Loucy (cell line): ENCODE data around the gene ZNF384.

Source experiments
- H2AFZ ChIP-seq: fragments of 200-600 bp; sonication (generic); 2 replicates; pipeline ENCODE4 v1.6.0; 2016; ENCODE audit warnings: antibody characterized with exemption, mild to moderate bottlenecking, low read length, moderate library complexity
- H3F3A ChIP-seq: fragments of 200-600 bp; 2 replicates; pipeline ENCODE4 v1.6.0; 2016; ENCODE audit warnings: antibody characterized with exemption, low read depth, mild to moderate bottlenecking
- H3K27me3 ChIP-seq: fragments of 200-600 bp; sonication (generic); 2 replicates; pipeline ENCODE4 v1.6.1; 2014; ENCODE audit warnings: low read length, mild to moderate bottlenecking; ENCODE audit not compliant: insufficient read depth, poor library complexity, severe bottlenecking
- H3K36me3 ChIP-seq: fragments of 200-600 bp; sonication (generic); 2 replicates; pipeline ENCODE4 v1.6.1; 2016; ENCODE audit warnings: low read length; ENCODE audit not compliant: insufficient read depth
- H3K4me1 ChIP-seq: fragments of 200-600 bp; sonication (generic); 2 replicates; pipeline ENCODE4 v1.5.1; 2014; ENCODE audit warnings: low read length, mild to moderate bottlenecking; ENCODE audit not compliant: insufficient read depth, poor library complexity, severe bottlenecking
- H3K4me2 ChIP-seq: fragments of 200-600 bp; sonication (generic); 2 replicates; pipeline ENCODE4 v1.6.0; 2014; ENCODE audit warnings: antibody characterized with exemption, low read length, low read depth, mild to moderate bottlenecking; ENCODE audit not compliant: poor library complexity, severe bottlenecking
- H3K4me3 ChIP-seq: fragments of 200-600 bp; sonication (generic); 2 replicates; pipeline ENCODE4 v1.5.1; 2014; ENCODE audit warnings: low read length, mild to moderate bottlenecking, mixed read lengths; ENCODE audit not compliant: poor library complexity, severe bottlenecking
- H3K79me2 ChIP-seq: fragments of 200-600 bp; sonication (generic); 2 replicates; pipeline ENCODE4 v1.6.1; 2014; ENCODE audit warnings: low read length; ENCODE audit not compliant: insufficient read depth
- H3K9ac ChIP-seq: fragments of 200-600 bp; sonication (generic); 2 replicates; pipeline ENCODE4 v1.6.0; 2014; ENCODE audit warnings: mild to moderate bottlenecking, low read depth, low read length, moderate library complexity; ENCODE audit not compliant: poor library complexity, severe bottlenecking
- H3K9me2 ChIP-seq: fragments of 200-600 bp; sonication (generic); replicated peaks from 2 replicates; pipeline ENCODE4 v1.6.1; 2016; ENCODE audit warnings: low read depth, low read length, mixed read lengths
- H3K9me3 ChIP-seq: fragments of 200-600 bp; sonication (generic); 2 replicates; pipeline ENCODE4 v1.6.1; 2014; ENCODE audit warnings: mild to moderate bottlenecking, antibody characterized with exemption, low read length, low read depth; ENCODE audit not compliant: insufficient read depth
- H4K20me1 ChIP-seq: fragments of 200-600 bp; sonication (generic); 2 replicates; pipeline ENCODE4 v1.6.0; 2014; ENCODE audit warnings: antibody characterized with exemption, low read length, mild to moderate bottlenecking; ENCODE audit not compliant: insufficient read depth, poor library complexity, severe bottlenecking
- EZH2phosphoT487 ChIP-seq: fragments of 200-600 bp; IDR thresholded peaks from 2 replicates; pipeline ENCODE4 v1.6.1; 2018; ENCODE audit warnings: antibody characterized with exemption, mild to moderate bottlenecking, moderate library complexity, borderline replicate concordance
- TF ChIP-seq, protein P1 (sequence below): fragments of 200-600 bp; sonication (generic); conservative IDR thresholded peaks from 2 replicates; pipeline ENCODE4 v1.5.1; 2014; ENCODE audit warnings: mild to moderate bottlenecking, antibody characterized with exemption, low read length

The ZNF384 gene

DNA sequence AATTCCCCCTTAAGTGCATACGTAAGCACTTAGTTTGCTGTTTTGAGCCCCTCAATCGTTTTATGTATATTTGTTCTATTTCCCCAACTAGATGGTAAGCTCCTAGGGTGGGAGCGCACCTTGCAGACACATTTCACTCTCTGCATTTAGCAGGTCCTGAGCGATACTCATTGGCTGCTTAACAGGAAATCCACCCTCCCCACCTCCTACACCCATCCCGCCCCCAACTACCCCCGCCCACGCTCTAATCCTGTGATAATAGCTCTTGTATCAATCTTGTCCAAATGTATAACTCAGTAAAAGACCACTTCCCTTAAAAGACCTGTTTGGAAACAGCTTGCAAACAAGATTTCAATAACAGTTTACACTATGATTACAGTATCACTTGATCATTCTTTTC lies 61.6 kb downstream of the ZNF384 start:
- Histone ChIP-seq H3K27me3 (no peaks in the 10 kb centered on the region), H3F3A (peaks cover 3% of the 10 kb centered on the region), H3K4me3 (peak overlapping the region; percentile 44), H3K36me3 (no peaks in the 10 kb centered on the region), H3K79me2 (peaks cover 42% of the 10 kb centered on the region), H2AFZ (no peak overlapping the region), H3K9me3 (no peaks in the 10 kb centered on the region), H3K9me2 (no peaks in the 10 kb centered on the region), H4K20me1 (no peaks in the 10 kb centered on the region), H3K4me1 (peaks cover 35% of the 10 kb centered on the region), H3K9ac (peak overlapping the region; percentile 20), H3K4me2 (peak overlapping the region; percentile 53)
- TF ChIP-seq, protein P1, sequence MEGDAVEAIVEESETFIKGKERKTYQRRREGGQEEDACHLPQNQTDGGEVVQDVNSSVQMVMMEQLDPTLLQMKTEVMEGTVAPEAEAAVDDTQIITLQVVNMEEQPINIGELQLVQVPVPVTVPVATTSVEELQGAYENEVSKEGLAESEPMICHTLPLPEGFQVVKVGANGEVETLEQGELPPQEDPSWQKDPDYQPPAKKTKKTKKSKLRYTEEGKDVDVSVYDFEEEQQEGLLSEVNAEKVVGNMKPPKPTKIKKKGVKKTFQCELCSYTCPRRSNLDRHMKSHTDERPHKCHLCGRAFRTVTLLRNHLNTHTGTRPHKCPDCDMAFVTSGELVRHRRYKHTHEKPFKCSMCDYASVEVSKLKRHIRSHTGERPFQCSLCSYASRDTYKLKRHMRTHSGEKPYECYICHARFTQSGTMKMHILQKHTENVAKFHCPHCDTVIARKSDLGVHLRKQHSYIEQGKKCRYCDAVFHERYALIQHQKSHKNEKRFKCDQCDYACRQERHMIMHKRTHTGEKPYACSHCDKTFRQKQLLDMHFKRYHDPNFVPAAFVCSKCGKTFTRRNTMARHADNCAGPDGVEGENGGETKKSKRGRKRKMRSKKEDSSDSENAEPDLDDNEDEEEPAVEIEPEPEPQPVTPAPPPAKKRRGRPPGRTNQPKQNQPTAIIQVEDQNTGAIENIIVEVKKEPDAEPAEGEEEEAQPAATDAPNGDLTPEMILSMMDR: no peak
- no peak for TF ChIP-seq EZH2phosphoT487

DNA sequence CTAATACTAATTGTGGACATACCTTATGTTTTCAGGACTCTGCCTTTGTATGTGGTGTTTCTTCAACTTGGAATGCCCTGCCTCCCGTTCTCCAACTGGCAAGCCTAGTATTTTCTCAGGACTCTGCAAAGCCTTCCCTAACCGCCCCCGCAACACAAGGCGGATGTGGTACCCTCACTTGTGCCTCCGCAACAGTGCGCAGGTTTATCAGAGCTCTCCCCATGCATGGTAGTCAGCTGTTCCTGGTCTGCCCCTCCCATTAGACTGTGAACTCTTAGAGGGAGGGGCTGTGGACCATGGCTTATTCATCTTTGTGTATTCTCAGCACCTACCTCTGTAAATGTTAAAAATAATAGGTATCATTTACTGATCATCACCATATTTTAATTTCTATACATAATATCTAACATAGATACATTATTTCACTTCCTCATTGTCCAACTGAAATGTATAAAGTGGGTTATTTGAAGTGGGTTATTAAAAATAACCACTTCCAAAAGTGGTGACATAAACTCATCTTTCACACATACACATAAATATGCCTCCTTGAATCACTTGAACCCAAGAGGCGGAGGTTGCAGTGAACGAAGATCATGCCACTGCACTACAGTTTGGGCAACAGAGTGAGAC lies 62.4 kb downstream of the ZNF384 start:
- peak overlapping the region; percentile 20 for H3K4me3 ChIP-seq
- H3K9me2 ChIP-seq: no peaks in the 10 kb centered on the region
- no peaks in the 10 kb centered on the region for H3K27me3 ChIP-seq
- H3K36me3 ChIP-seq: no peaks in the 10 kb centered on the region
- no peaks in the 10 kb centered on the region for H3K9me3 ChIP-seq
- TF ChIP-seq, protein P1: no peak
- no peak for TF ChIP-seq EZH2phosphoT487
- H3F3A ChIP-seq: no peaks in the 10 kb centered on the region
- H3K9ac ChIP-seq: peak overlapping the region; percentile 24
- H3K4me2 ChIP-seq: peak overlapping the region; percentile 53
- no peak overlapping the region for H2AFZ ChIP-seq
- H4K20me1 ChIP-seq: no peaks in the 10 kb centered on the region
- H3K4me1 ChIP-seq: peaks cover 28% of the 10 kb centered on the region
- H3K79me2 ChIP-seq: peaks cover 40% of the 10 kb centered on the region

DNA sequence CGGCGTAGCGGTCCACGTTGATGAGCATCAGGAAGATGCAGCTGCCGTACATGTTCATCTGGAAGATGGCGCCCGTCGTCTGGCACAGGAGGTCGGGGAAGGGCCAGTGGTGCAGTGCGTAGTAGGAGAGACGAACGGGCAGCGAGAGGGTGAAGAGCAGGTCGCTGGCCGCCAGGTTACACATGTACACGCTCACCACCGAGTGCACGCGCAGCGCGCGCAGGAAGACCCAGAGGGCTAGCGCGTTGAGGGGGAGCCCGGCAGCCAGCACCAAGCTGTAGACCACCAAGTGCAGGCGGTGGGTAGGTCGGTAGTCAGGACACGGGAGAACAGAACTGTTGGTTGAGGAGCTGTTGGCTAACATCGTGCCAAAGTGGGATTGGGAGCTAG lies 68.3 kb downstream of the ZNF384 start:
- Histone ChIP-seq H3K27me3 (no peaks in the 10 kb centered on the region), H4K20me1 (no peaks in the 10 kb centered on the region), H3K4me1 (peaks cover under 1% of the 10 kb centered on the region), H3K4me3 (no peak overlapping the region), H3F3A (peaks cover 8% of the 10 kb centered on the region), H2AFZ (no peak overlapping the region), H3K9me3 (no peaks in the 10 kb centered on the region), H3K9ac (no peak overlapping the region), H3K4me2 (no peak overlapping the region), H3K79me2 (peaks cover 15% of the 10 kb centered on the region; the same call in 1 of the 2 replicates), H3K36me3 (peaks cover 25% of the 10 kb centered on the region; the same call in 1 of the 2 replicates), H3K9me2 (no peaks in the 10 kb centered on the region)
- TF ChIP-seq, protein P1: no peak
- no peak for TF ChIP-seq EZH2phosphoT487
